Glutamatergic neuron (in vitro differentiated cells): ENCODE results near the gene MAP1LC3A. TPM values are rescaled to one million over a fixed set of nuclear protein-coding genes. Genes with fewer than 3 reads are reported as not detected.

Experiments used
- DNase-seq: peaks from one replicate; pipeline ENCODE4 v3.0.0; 2022
- H3K27ac Mint-ChIP-seq: one replicate; pipeline ENCODE4 v1.8.0; 2020; ENCODE audit warnings: mild to moderate bottlenecking, mixed read lengths, inconsistent platforms; ENCODE audit not compliant: unreplicated experiment
- H3K27me3 Mint-ChIP-seq: one replicate; pipeline ENCODE4 v1.8.0; 2020; ENCODE audit warnings: mild to moderate bottlenecking, moderate library complexity, mixed read lengths, inconsistent platforms; ENCODE audit not compliant: unreplicated experiment
- H3K36me3 Mint-ChIP-seq: one replicate; pipeline ENCODE4 v1.8.0; 2020; ENCODE audit warnings: mild to moderate bottlenecking, mixed read lengths, inconsistent platforms; ENCODE audit not compliant: unreplicated experiment
- H3K4me1 Mint-ChIP-seq: one replicate; pipeline ENCODE4 v1.8.0; 2020; ENCODE audit warnings: mild to moderate bottlenecking, low read depth, mixed read lengths, inconsistent platforms; ENCODE audit not compliant: unreplicated experiment
- H3K4me3 Mint-ChIP-seq: one replicate; pipeline ENCODE4 v1.8.0; 2020; ENCODE audit warnings: mild to moderate bottlenecking, mixed read lengths, inconsistent platforms; ENCODE audit not compliant: unreplicated experiment
- H3K9me3 Mint-ChIP-seq: one replicate; pipeline ENCODE4 v1.8.0; 2020; ENCODE audit warnings: mild to moderate bottlenecking, moderate library complexity, mixed read lengths, inconsistent platforms; ENCODE audit not compliant: unreplicated experiment
- CTCF ChIP-seq: fragments of 200-600 bp; sonication (generic); IDR thresholded peaks from one replicate; pipeline ENCODE4 v1.5.0; 2021; ENCODE audit not compliant: partially characterized antibody, unreplicated experiment
- total RNA-seq: library from RNA; stranded (reverse); fragmentation: NEBNext Ultra II Directional; extraction: Animal tissue kit (Norgen Biotek cat#: 25700); gene quantifications from one replicate; pipeline ENCODE4 v1.2.1, GENCODE V29; 2021; ENCODE audit not compliant: unreplicated experiment

MAP1LC3A gene
- total RNA-seq, 1 donor from 2014 or later: 143 TPM

DNA sequence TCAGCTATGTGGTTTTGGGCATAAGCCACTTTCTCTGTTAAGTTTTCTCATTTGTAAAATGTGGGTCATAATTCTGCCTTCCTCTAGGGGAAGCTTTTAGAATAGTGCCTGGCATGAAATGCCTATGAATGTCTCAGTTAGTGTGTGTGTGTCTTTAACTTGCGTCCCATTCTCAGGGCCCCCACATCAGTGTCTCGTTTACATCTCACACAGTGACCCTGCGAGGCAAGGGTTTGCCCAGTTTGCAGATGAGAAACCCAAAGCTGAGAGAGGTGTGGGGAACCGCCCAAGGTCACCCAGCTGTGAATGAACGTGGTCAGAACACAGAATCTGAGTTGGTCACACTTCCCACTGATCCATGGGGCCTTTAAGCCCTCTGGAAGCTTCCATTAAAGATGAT, 28.2 kb upstream of the MAP1LC3A start:
- Mint-ChIP-seq H3K27me3 (peaks cover 6% of the 10 kb centered on the region), H3K27ac (no peak overlapping the region), H3K36me3 (peaks cover under 1% of the 10 kb centered on the region), H3K4me3 (no peak overlapping the region), H3K4me1 (peaks cover 13% of the 10 kb centered on the region), H3K9me3 (peaks cover 1% of the 10 kb centered on the region)
- DNase-seq: no peak
- no peak for TF ChIP-seq CTCF

DNA sequence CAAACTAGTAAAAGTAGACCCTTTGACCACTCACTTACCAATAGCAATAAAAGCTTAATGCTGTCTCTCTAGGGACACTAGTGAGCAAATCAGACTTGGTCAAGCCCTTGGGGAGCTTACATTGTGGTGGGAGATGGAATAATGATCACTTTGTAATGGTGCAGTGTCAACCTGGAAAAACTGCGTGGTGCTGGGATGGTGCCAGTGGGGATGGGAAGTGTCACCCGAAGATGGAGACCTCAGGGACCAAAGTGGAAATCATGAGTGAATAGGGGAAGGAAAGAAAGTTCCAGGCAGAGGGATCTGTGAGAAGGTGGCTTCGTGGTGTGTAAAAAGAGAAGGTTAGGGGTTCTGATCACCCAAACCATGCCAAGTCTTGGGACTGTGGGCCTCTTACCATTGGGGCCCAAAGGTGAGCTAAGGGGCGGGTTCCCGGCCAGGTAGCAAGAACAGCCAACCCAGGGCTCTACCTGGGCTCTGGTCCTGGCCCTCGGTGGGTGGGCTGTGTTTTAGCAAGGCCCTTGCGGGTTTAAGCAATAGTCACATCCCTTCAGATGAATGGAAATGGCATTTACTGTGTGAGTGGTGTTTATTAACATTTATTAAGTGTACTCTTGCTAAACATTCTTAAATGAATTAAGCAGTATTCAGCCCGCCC, 26.8 kb upstream of the MAP1LC3A start:
- DNase-seq: no peak
- H3K36me3 Mint-ChIP-seq: peaks cover 4% of the 10 kb centered on the region
- peaks cover 12% of the 10 kb centered on the region for H3K4me1 Mint-ChIP-seq
- H3K27ac Mint-ChIP-seq: no peak overlapping the region
- no peak overlapping the region for H3K4me3 Mint-ChIP-seq
- peaks cover 5% of the 10 kb centered on the region for H3K9me3 Mint-ChIP-seq
- no peak for TF ChIP-seq CTCF
- H3K27me3 Mint-ChIP-seq: peaks cover 8% of the 10 kb centered on the region

- no peak for TF ChIP-seq CTCF
- H3K36me3 Mint-ChIP-seq: peaks cover 4% of the 10 kb centered on the region
- H3K27me3 Mint-ChIP-seq: peaks cover 8% of the 10 kb centered on the region
- no peak overlapping the region for H3K4me3 Mint-ChIP-seq
- peaks cover 5% of the 10 kb centered on the region for H3K9me3 Mint-ChIP-seq
- DNase-seq: no peak
- H3K27ac Mint-ChIP-seq: no peak overlapping the region
- H3K4me1 Mint-ChIP-seq: peaks cover 12% of the 10 kb centered on the region
Observed at GRCh38 chr20:34532320-34532719, 26.2 kb upstream of the MAP1LC3A start.

- H3K27ac Mint-ChIP-seq: no peak overlapping the region
- H3K9me3 Mint-ChIP-seq: peaks cover 5% of the 10 kb centered on the region
- peaks cover 4% of the 10 kb centered on the region for H3K36me3 Mint-ChIP-seq
- peaks cover 8% of the 10 kb centered on the region for H3K27me3 Mint-ChIP-seq
- DNase-seq: no peak
- peaks cover 12% of the 10 kb centered on the region for H3K4me1 Mint-ChIP-seq
- no peak for TF ChIP-seq CTCF
- no peak overlapping the region for H3K4me3 Mint-ChIP-seq
Observed at GRCh38 chr20:34532756-34533155, 25.8 kb upstream of the MAP1LC3A start.

DNA sequence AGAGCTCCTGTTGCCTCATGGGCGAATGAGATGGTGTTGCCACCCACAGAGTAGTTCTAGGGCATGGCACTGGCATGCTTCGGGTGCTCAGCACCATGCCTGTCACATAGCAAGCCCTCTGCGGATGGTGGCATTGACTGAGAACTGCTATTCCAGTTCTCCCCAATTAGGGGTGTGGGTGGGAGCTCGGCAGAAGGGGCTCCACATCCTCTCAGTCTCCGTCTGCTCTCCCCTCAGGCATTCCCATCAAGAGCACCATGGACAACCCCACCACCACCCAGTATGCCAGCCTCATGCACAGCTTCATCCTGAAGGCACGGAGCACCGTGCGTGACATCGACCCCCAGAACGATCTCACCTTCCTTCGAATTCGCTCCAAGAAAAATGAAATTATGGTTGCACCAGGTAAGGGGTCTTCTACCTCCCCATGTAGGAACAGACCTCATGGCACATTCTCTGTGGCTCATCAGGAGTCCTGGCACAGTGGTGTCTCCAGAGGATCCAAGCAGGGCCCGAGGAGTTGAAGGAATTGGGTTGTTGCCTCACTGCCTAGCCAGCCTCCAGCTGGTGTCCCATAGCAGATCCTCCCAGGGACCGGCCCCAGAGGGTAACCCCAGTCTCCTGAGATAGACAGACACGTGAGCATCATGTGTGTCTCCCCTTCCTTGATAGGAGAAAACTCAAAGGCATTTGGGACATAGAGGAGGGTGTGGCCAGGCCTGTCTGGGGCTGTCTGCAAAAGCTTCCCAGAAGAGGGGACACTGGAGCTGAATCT, 23.9 kb upstream of the MAP1LC3A start:
- Mint-ChIP-seq H3K36me3 (peaks cover 4% of the 10 kb centered on the region), H3K9me3 (peaks cover 5% of the 10 kb centered on the region), H3K4me1 (peaks cover 12% of the 10 kb centered on the region), H3K27ac (no peak overlapping the region), H3K4me3 (peak overlapping the region; percentile 25), H3K27me3 (peaks cover 8% of the 10 kb centered on the region)
- no peak for TF ChIP-seq CTCF
- DNase-seq: no peak
